GM12892 (cell line): Measurements from ENCODE around the gene MAML3.

Experiments
- POLR2A ChIP-seq: IDR thresholded peaks from 2 replicates; pipeline ENCODE4 v1.6.1; 2011; ENCODE audit warnings: low read depth, low read length, control low read depth
- POLR2AphosphoS5 ChIP-seq: IDR thresholded peaks from 2 replicates; pipeline ENCODE4 v1.6.1; 2011; ENCODE audit warnings: low read depth, low read length, control low read depth

- TF ChIP-seq POLR2A = no peak
- TF ChIP-seq POLR2AphosphoS5 = no peak
Observed at GRCh38 chr4:140068271-140068670, 85.7 kb downstream of the MAML3 start.
